Fibroblast of skin of abdomen (primary cell): ENCODE results near the gene UAP1L1.
A peak's percentile ranks its signal among the peaks of the same experiment; 100 is the strongest.

Experiments used
- DNase-seq: peaks from one replicate; pipeline ENCODE4 v3.0.0-alpha.2; 2013

UAP1L1 gene

GRCh38 chr9:137077758-137078693 is 709 bp downstream of the UAP1L1 start:
- DNase-seq: no peak

- no peak for DNase-seq
These were observed 1.5 kb downstream of the UAP1L1 start for GRCh38 chr9:137078701-137079400.

GRCh38 chr9:137079401-137079787 is 2.1 kb downstream of the UAP1L1 start:
- DNase-seq: no peak

GRCh38 chr9:137080260-137081122 is 3.2 kb downstream of the UAP1L1 start:
- no peak for DNase-seq

- no peak for DNase-seq
These were observed 5.1 kb downstream of the UAP1L1 start for GRCh38 chr9:137082222-137082924.

- DNase-seq: no peak
These were observed 5.6 kb downstream of the UAP1L1 start for GRCh38 chr9:137082925-137083290.

GRCh38 chr9:137083394-137084004 is 6.2 kb downstream of the UAP1L1 start:
- peak; percentile 96 for DNase-seq

GRCh38 chr9:137084526-137084925 is 7.2 kb downstream of the UAP1L1 start:
- DNase-seq: no peak

GRCh38 chr9:137085920-137086530 is 8.7 kb downstream of the UAP1L1 start:
- no peak for DNase-seq

GRCh38 chr9:137086531-137087408 is 9.5 kb downstream of the UAP1L1 start, which contains the start of gene MAN1B1:
Gene MAN1B1 (plus strand): TSS chr9:137086985. CDS start chr9:137087000, 15 bp downstream.
- DNase-seq: peak; percentile 99

- DNase-seq: no peak
These were observed 10.2 kb downstream of the UAP1L1 start for GRCh38 chr9:137087409-137087925.

- DNase-seq: no peak
These were observed 10.8 kb downstream of the UAP1L1 start for GRCh38 chr9:137088121-137088520.

- no peak for DNase-seq
These were observed 12.1 kb downstream of the UAP1L1 start for GRCh38 chr9:137089232-137089947.

GRCh38 chr9:137095664-137096517 is 18.6 kb downstream of the UAP1L1 start:
- DNase-seq: no peak

GRCh38 chr9:137096785-137097546 is 19.6 kb downstream of the UAP1L1 start:
- no peak for DNase-seq

GRCh38 chr9:137097761-137098462 is 20.6 kb downstream of the UAP1L1 start:
- no peak for DNase-seq

- DNase-seq: no peak
These were observed 21.9 kb downstream of the UAP1L1 start for GRCh38 chr9:137099231-137099630.
